Transverse colon (tissue), 4 donors: ENCODE results near the gene AKT1.

Experiments
- EP300 ChIP-seq: sonication (generic); formaldehyde crosslinking; IDR thresholded peaks from one replicate; pipeline ENCODE4 v1.6.1; 2017; ENCODE audit warnings: antibody characterized with exemption, low read depth
- POLR2AphosphoS5 ChIP-seq, 3 donors: sonication (generic); formaldehyde crosslinking; IDR thresholded peaks; one replicate each; pipeline ENCODE4 v1.6.1; 2016; ENCODE audit warnings: antibody characterized with exemption in 3 of 3
- TF ChIP-seq, protein P1 (sequence below), 5 experiments: fragments of 200-600 bp in 3 of 5; fragments of 450-650 bp in 2 of 5; sonication (generic) in 3 of 5; IDR thresholded peaks; 1 replicate in 2 of 5; 2 replicates in 3 of 5; pipeline ENCODE4 v1.5.1; 2016 to 2017; ENCODE audit warnings: antibody characterized with exemption in 5 of 5, inconsistent platforms in 3 of 5, mild to moderate bottlenecking in 2 of 5, moderate library complexity in 1 of 5

GRCh38 chr14:104730487-104730886, 65.1 kb downstream of the AKT1 start:
- TF ChIP-seq POLR2AphosphoS5 (IDR thresholded peaks at IDR 0.05) (no peak), EP300 (no peak)
- TF ChIP-seq, protein P1, sequence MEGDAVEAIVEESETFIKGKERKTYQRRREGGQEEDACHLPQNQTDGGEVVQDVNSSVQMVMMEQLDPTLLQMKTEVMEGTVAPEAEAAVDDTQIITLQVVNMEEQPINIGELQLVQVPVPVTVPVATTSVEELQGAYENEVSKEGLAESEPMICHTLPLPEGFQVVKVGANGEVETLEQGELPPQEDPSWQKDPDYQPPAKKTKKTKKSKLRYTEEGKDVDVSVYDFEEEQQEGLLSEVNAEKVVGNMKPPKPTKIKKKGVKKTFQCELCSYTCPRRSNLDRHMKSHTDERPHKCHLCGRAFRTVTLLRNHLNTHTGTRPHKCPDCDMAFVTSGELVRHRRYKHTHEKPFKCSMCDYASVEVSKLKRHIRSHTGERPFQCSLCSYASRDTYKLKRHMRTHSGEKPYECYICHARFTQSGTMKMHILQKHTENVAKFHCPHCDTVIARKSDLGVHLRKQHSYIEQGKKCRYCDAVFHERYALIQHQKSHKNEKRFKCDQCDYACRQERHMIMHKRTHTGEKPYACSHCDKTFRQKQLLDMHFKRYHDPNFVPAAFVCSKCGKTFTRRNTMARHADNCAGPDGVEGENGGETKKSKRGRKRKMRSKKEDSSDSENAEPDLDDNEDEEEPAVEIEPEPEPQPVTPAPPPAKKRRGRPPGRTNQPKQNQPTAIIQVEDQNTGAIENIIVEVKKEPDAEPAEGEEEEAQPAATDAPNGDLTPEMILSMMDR (IDR thresholded peaks at IDR 0.05), result no peak
